Activated B cell treated with CpG ODN at 0.5 μM for 24 hours (primary cell): ENCODE data around the gene SARDH. TPM values are rescaled to one million over a fixed set of nuclear protein-coding genes. Genes with fewer than 3 reads are reported as not detected.

ENCODE experiments used
- ATAC-seq: fragments of 200-7000 bp; cut with Tn5 transposase; one replicate; pipeline ENCODE4 v1.10.0; 2021; ENCODE audit warnings: low read depth, mild to moderate bottlenecking, moderate library complexity
- CTCF ChIA-PET: fragments of 350-600 bp; sonication (Branson Sonifier 250); formaldehyde crosslinking; loops from one replicate; lab custom pipeline; 2021; ENCODE audit warnings: antibody characterized with exemption; lab: Charles Lee
- POLR2A ChIA-PET: fragments of 350-600 bp; sonication (Branson Sonifier 250); formaldehyde crosslinking; loops from one replicate; lab custom pipeline; 2021; ENCODE audit warnings: antibody characterized with exemption; lab: Charles Lee
- DNase-seq: peaks from one replicate; pipeline ENCODE4 v3.0.0; 2022
- H3K27ac Mint-ChIP-seq: one replicate; pipeline ENCODE4 v1.8.0; 2020; ENCODE audit warnings: mixed read lengths
- H3K27me3 Mint-ChIP-seq: one replicate; pipeline ENCODE4 v1.8.0; 2021; ENCODE audit warnings: mixed read lengths
- H3K36me3 Mint-ChIP-seq: one replicate; pipeline ENCODE4 v1.8.0; 2021; ENCODE audit warnings: low read depth, mixed read lengths
- H3K4me1 Mint-ChIP-seq: one replicate; pipeline ENCODE4 v1.8.0; 2021; ENCODE audit warnings: mixed read lengths
- H3K4me3 Mint-ChIP-seq: one replicate; pipeline ENCODE4 v1.8.0; 2020; ENCODE audit warnings: mild to moderate bottlenecking, mixed read lengths
- H3K9me3 Mint-ChIP-seq: one replicate; pipeline ENCODE4 v1.8.0; 2020; ENCODE audit warnings: mixed read lengths
- intact Hi-C: fragments of 100-400 bp; cut with micrococcal nuclease; formaldehyde crosslinking; loops from one replicate; pipeline ENCODE4 v1.15.1; 2024
- total RNA-seq: library from RNA; stranded (reverse); gene quantifications from 2 replicates; pipeline ENCODE4 v1.2.3, GENCODE V29; 2022
- TF ChIP-seq, protein P1 (sequence below): fragments of 200-600 bp; IDR thresholded peaks from one replicate; pipeline ENCODE4 v1.8.0; 2022; ENCODE audit warnings: antibody characterized with exemption, mild to moderate bottlenecking

The SARDH gene
- total RNA-seq, 1 donor from 2014 or later = not detected

DNA sequence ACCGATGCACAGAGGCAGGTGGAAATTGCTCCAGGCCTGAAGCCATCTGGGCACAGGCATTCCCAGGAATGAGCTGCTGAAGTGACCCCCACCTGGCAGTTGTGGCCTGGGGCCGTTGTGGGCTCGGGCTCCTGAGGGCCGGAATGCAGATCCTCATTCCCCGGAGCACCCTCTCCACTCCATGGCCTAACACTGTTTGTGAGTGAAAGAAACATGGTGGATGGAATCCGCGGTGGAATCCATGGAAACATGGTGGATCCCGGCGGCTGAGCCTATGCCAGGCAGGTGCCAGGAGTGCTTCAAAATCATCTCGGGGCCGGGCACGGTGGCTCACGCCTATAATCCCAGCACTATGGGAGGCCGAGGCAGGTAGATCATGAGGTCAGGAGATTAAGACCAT is 3.6 kb upstream of the SARDH start:
- Mint-ChIP-seq H3K27ac (no peak overlapping the region), H3K4me1 (peaks cover 13% of the 10 kb centered on the region)

DNA sequence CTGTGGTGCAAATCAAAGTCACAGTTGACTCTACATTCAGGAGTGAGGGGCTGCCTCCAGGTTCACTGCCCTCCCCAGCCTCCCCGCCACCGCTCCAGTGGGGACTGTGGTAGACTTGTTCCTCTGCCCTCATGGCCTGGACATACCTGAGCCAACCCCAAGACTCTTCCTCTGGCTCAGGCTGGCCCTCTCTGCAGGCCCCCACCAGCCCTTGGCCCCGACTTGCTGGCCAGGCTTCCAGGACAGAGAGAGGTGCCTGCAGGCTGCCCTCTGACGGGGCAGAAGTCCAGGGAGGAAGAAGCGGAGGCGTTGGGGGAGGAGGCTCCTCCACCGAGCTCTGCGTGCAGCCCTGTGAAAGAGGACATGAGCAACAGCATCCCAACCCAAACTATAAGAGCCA is 2.8 kb upstream of the SARDH start:
- Mint-ChIP-seq H3K9me3 (no peaks in the 10 kb centered on the region), H3K36me3 (no peaks in the 10 kb centered on the region), H3K27me3 (peaks cover 10% of the 10 kb centered on the region), H3K4me3 (no peak overlapping the region), H3K4me1 (peaks cover 19% of the 10 kb centered on the region), H3K27ac (no peak overlapping the region)
- POLR2A ChIA-PET = no interaction called here
- intact Hi-C loops = loop anchor here (5.0 kb wide), 1 partner anchor 154 kb away; no protein-coding TSS in a partner anchor
- DNase-seq (no peak), ATAC-seq (no peak)
- CTCF ChIA-PET = no interaction called here
- TF ChIP-seq, protein P1, sequence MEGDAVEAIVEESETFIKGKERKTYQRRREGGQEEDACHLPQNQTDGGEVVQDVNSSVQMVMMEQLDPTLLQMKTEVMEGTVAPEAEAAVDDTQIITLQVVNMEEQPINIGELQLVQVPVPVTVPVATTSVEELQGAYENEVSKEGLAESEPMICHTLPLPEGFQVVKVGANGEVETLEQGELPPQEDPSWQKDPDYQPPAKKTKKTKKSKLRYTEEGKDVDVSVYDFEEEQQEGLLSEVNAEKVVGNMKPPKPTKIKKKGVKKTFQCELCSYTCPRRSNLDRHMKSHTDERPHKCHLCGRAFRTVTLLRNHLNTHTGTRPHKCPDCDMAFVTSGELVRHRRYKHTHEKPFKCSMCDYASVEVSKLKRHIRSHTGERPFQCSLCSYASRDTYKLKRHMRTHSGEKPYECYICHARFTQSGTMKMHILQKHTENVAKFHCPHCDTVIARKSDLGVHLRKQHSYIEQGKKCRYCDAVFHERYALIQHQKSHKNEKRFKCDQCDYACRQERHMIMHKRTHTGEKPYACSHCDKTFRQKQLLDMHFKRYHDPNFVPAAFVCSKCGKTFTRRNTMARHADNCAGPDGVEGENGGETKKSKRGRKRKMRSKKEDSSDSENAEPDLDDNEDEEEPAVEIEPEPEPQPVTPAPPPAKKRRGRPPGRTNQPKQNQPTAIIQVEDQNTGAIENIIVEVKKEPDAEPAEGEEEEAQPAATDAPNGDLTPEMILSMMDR = no peak

More for the DNA sequence above, 3.6 kb upstream of the SARDH start:
- no peak for DNase-seq
- intact Hi-C loops = loop anchor here (2.0 to 5.0 kb wide), 2 partner anchors 41 to 154 kb away; no protein-coding TSS in a partner anchor
- Mint-ChIP-seq H3K4me3 (no peak overlapping the region), H3K36me3 (no peaks in the 10 kb centered on the region), H3K9me3 (peaks cover 2% of the 10 kb centered on the region), H3K27me3 (peaks cover 13% of the 10 kb centered on the region)
- POLR2A ChIA-PET = no interaction called here
- TF ChIP-seq, protein P1 = no peak
- CTCF ChIA-PET = interaction anchor here (1.6 to 2.5 kb wide), 4 partner anchors 10 to 252 kb away, joined by 6 to 15 read pairs (median 6); no protein-coding TSS in a partner anchor
- ATAC-seq = no peak

DNA sequence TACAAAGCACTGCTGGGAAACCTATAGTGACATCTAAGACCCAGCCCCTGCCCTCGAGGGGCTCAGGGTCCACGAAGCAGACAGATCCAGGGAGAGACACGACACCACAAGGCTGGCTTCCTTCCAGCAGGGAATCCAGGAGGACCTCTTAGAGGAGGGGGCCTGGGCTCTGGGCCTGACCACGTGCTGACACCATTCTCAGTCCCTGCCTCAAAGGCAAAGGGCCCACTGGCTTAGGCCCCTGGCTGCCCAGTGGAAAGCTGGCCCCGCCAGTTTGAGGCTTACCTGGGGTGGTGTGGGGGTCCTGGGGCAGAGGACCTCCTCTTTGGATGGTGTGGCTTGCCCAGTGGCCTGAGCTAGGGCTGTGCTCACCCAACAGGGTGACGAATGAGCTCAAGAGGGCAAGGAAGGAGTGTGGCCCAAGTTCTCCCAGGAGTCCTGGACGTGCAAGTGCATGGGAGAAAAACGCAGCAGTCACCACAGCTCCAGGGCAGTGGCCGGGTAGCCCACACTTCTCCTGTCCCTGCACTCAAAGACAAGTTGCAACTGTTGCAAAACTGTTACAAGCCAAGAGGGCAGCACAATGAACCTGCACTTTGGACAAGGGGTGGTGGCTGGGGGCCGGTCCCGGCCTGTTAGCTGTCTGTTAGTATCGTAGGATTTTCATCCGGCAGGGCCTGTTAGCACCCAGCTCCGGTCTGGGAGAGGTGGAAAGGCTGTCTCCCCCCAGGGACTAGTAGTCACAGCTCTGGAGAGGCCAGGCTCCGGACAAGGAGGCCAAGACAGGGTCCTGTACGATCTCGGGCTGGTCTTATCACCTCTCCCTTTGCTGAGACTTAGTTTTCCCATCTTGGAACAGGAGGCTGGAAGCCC is 1.5 kb upstream of the SARDH start:
- ATAC-seq (no peak), DNase-seq (no peak)
- Mint-ChIP-seq H3K4me3 (no peak overlapping the region), H3K36me3 (no peaks in the 10 kb centered on the region), H3K27me3 (peaks cover 11% of the 10 kb centered on the region), H3K4me1 (peaks cover 32% of the 10 kb centered on the region), H3K9me3 (no peaks in the 10 kb centered on the region), H3K27ac (no peak overlapping the region)
- TF ChIP-seq, protein P1 = no peak
- intact Hi-C loops = loop anchor here (5.0 kb wide), 2 partner anchors 152 to 253 kb away; partner anchors contain the start of gene VAV2
- ChIA-PET CTCF (no interaction called here), POLR2A (no interaction called here)

DNA sequence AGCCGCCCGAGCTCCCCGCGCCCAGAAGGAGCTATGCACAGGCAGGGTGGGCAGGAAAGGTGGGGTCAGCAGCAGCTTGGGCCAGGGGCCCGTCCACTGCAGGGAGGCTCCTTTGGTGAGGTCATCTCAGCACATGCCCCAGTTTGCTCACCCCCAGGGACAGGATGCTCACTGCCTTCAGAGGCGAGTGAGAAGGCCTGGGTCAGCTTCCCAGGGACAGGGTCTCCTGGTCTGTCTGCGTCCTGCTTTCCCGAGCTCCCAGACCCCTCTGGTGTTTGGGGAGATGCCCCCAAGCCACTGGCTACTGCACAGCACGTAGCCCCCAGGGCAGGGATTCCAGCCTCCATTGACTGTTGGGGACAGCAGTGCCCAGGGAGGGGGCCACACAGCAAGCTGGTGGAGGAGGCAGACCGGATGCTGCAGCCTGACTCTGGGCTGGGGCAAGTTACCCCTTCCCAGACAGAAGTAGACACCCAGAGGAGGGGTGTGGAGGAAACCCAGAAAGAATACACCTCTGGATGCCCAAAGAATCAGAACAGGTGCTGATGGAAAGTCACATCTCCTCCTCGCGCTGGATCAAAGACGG is 581 bp upstream of the SARDH start:
- Mint-ChIP-seq H3K4me1 (peaks cover 39% of the 10 kb centered on the region), H3K9me3 (no peaks in the 10 kb centered on the region), H3K27me3 (peaks cover 8% of the 10 kb centered on the region), H3K4me3 (peak overlapping the region; percentile 46), H3K36me3 (no peaks in the 10 kb centered on the region), H3K27ac (no peak overlapping the region)
- ChIA-PET CTCF (no interaction called here), POLR2A (no interaction called here)
- DNase-seq = no peak
- ATAC-seq = no peak
- TF ChIP-seq, protein P1 = no peak
- intact Hi-C loops = loop anchor here (5.0 kb wide), 1 partner anchor 254 kb away; the partner anchor contains the start of gene VAV2
